ENCODE data around the gene DCAF12.

- TF ChIP-seq CTCF (IDR thresholded peaks at IDR 0.05; ENCODE audit: low read depth, low read length) = no peak
- TF ChIP-seq POLR2A (IDR thresholded peaks at IDR 0.05; ENCODE audit: extremely low read depth, insufficient read length) = no peak
- TF ChIP-seq MYC (IDR thresholded peaks at IDR 0.05; ENCODE audit: low read depth, low read length) = no peak
These were observed 49.6 kb upstream of the DCAF12 start for GRCh38 chr9:34176089-34176488.
